A204.1 (cell line): Measurements from ENCODE around the gene TFCP2L1.
"Not testable (repeated sequence)": the region's sequence is repeated elsewhere in the genome, so short reads cannot be mapped to it uniquely, and the experiment has no call there.

Experiments
- FAIRE-seq: peaks from 2 replicates; lab custom pipeline; 2012; peaks lifted over from hg19 to GRCh38; lab: Jason Lieb, UNC

Gene TFCP2L1

GRCh38 chr2:121242175-121242875 is 42.7 kb downstream of the TFCP2L1 start:
- no peak for FAIRE-seq

GRCh38 chr2:121241466-121241865 is 43.5 kb downstream of the TFCP2L1 start:
- FAIRE-seq: no peak

GRCh38 chr2:121240436-121240835 is 44.6 kb downstream of the TFCP2L1 start:
- FAIRE-seq: no peak

DNA sequence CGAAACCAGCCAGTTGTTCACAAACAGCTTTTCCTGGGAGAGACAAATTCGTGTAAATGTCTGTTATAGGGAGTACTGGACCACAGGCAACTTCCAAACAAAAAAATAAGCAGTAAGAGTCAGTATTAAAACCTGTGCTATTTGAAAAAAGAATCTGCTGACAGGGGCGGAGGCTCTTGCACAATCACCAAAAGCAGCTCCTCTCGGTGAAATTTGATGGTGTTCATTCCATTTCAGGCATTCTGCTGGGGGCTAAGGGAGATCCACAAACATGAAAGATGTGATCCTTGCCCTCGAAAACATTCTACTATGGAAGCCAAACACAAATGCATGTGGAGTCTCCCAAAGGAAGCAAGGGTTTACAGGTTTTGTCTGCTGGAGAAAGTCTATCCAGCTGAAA is 45.0 kb downstream of the TFCP2L1 start:
- FAIRE-seq: no peak

GRCh38 chr2:121239471-121239870 is 45.5 kb downstream of the TFCP2L1 start:
- no peak for FAIRE-seq

GRCh38 chr2:121238828-121239227 is 46.2 kb downstream of the TFCP2L1 start:
- no peak for FAIRE-seq

GRCh38 chr2:121237980-121238665 is 46.9 kb downstream of the TFCP2L1 start:
- no peak for FAIRE-seq

DNA sequence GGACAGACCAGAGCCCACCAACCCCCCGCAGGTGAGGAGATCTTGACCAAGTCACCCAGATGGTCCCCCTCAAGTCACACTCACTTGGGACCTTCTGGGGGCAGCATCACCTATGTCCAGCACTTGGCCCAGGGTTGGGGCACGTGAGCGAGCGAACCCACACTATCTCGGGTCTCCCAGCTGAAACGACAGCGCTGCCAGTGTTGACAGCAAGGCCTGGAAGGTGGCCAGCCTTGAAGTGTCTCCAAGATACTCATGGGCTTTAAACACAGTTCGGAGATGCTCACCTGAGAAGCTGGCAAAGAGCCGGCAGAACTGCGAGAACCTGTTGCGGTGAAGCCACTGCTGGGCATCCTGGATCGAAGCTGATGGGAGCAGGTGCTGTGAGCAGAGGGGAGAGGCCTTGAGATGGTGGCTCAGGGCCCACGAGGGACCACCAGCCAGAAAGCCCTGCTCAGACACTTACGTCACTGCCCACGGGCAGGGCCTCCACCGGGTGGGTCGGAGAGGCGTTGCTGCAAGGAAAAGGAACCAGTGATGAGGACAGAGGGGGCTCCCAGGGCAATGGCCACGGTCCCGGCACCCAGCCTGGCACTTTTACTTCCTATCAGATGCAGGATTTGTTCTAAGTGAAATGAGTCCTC is 47.5 kb downstream of the TFCP2L1 start:
- FAIRE-seq: no peak

DNA sequence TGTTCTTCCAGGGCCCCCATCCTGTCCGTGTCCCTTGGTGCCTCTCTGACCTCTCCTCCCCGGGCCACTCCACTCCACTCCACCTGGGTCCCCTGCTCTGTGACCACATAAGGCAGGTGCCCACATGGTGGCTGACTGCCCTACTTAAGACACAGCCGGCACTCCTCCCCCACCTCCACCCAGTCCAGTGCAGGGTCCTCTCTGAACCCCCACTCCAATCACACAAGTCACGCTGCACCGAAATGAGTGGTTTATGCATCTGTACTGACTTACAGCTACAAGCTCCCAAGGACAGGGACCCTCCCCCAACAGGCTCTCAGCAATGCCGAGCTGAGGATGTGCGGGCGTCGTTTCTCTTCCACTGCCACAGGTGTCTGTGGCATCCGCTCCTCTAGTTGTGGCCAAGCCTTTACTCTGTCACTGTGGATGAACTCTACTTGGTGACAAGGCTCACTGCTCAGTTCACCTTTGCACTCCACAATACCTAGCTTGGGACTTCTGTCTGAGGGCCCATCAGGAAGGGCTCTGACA is 48.3 kb downstream of the TFCP2L1 start:
- no peak for FAIRE-seq

GRCh38 chr2:121236101-121236640 is 48.8 kb downstream of the TFCP2L1 start:
- FAIRE-seq: no peak

DNA sequence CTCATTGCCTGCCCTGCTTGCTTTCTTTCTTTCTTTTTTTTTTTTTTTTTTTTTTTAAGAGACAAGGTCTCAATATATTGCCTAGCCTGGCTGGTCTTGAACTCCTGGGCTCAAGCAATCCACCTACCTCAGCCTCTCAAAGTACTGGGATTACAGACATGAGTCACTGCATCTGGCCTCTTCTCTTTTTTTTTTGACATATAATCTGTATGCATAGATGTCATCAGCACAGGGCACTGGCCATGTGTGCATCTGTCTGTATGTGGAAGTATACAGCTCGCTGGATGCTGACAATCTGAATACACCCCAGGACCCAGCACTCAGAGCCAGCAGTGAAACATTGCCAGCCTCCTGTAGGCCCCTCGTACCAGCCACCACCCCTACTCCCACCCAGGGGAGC is 49.5 kb downstream of the TFCP2L1 start:
- FAIRE-seq: no peak

GRCh38 chr2:121234791-121235190 is 50.2 kb downstream of the TFCP2L1 start:
- FAIRE-seq: no peak

DNA sequence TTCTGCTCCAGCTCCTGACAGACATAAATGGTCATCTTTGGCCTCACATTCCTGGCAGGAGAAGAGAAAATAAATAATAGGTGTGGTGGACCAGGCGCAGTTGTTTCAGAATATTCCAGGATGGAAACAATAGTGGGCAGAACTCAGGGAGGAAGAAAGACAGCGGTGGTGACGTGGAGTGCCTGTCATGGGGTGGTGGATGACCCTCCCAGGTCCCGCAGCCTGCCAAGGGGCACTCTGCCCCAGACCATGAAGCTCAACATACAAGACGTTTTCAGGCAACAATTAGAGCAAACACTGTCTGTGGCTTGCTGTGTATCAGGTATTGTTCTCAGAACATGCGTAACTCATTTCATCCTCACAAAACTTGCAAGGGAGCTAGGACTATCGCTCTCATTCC is 50.9 kb downstream of the TFCP2L1 start:
- FAIRE-seq: no peak

DNA sequence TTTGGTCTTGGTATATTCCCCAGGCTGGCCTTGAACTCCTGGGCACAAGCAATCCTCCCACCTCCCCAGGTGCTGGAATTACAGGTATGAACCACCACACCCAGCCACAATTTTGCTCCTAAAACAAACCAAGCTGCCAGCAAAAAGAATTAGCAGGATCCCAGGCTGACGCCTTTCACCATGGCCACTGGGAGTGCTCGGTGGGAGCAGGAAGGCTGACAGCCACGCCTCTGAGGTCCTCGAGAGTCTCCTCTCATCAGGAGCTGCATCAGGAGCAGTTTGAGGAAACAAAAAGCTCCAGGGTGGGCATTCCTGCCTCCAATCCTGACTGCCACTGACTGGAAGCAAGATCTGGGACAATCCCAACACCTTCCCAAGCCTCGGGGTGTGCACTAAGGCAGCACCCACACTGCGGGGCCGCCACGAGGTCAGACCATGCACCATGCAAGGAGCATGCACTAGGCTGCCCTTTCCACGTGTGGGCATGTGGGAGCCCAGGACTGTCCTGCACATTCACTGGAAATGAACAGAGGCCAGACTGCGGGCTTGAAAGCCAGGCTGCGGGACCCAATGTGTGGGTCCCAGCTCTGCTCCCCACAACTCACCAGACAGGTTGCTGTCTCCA is 51.4 kb downstream of the TFCP2L1 start:
- no peak for FAIRE-seq

GRCh38 chr2:121232626-121233265 is 52.3 kb downstream of the TFCP2L1 start:
- FAIRE-seq: no peak

DNA sequence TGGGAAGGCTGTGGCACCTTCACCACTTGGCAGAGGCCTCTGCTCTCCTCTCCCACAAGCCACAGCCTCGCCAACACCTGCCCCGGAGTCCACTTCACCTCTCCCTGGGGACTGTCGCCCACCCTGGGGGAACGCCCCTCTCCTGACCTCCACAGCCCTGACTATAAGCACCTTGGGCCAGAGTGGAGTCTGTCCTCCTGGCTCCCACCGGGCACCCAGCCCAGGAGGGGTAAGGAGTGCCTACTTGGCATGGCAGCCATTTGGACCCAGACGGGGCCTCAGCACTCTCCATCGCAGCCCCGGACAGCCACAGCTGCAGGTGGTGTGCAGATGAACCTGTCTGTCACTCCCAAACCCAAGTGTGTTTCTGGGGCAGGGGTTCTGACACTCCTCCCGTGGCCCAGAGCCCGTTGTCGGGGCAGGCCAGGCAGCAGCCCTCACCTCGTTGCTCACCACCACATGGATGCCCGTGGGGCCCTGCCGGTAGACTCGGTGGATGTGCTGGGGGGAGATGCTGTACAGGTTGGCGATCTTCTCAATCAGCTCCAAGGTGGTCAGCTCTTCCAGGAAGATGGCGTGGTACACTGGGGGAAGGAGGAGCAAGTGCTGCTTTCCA is 53.5 kb downstream of the TFCP2L1 start:
- FAIRE-seq: no peak

- no peak for FAIRE-seq
These were observed 56.5 kb downstream of the TFCP2L1 start for GRCh38 chr2:121228521-121228920.

GRCh38 chr2:121227381-121228144 is 57.4 kb downstream of the TFCP2L1 start:
- not testable (repeated sequence) for FAIRE-seq

GRCh38 chr2:121225681-121226080 is 59.3 kb downstream of the TFCP2L1 start:
- FAIRE-seq: not testable (repeated sequence)

DNA sequence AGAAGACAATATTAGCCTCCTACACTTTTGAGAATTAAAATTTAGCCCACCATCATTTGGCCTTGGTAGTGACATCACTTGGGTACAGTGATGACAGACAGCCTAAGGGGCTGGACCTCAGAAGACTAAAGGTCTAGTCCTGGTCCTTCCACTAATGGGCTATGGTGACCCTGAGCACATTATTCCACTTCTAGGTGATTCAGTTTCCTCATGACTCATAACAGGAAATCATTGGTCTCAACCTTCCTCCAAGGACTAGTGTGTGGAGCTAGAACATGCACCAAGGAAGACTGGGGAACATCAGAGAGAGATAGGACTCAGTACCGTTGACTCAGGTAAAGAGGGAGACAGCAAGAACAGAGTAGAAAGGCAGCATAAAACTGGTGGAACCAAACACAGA is 64.0 kb downstream of the TFCP2L1 start:
- no peak for FAIRE-seq

DNA sequence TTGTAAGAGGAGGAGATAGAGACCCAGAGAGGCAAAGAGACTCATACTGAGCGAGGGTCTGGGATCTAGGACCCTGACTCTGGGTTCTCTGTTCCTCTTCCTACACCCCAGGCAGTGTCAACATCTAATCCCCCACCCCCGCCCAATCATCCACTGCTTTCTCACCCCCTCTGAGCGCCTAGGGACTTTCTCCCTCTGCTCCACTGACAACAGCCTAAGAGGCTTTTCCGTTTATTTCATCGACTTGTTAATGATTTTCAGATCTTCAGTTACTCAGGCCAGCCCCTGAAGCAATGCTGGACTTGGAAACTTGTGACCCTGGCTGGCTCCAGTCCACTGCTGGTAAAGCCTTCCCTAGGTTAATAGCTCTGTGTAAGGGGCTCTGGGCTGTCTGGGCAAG is 65.1 kb downstream of the TFCP2L1 start:
- FAIRE-seq: no peak
